Thoracic aorta (tissue), 2 donors: ENCODE results near the gene NDUFA5. TPM values are rescaled to one million over a fixed set of nuclear protein-coding genes. Genes with fewer than 3 reads are reported as not detected.

ENCODE experiments used
- ATAC-seq: fragments of 150-250 bp; one replicate; pipeline ENCODE4 v1.8.0; 2017; ENCODE audit warnings: low read depth; ENCODE audit not compliant: insufficient number of reproducible peaks, low FRiP score
- DNase-seq: peaks from one replicate; pipeline ENCODE4 v3.0.0-alpha.2; 2020; ENCODE audit warnings: low spot score
- H3K27ac ChIP-seq, 2 donors: fragments of 200-600 bp; sonication (generic); 1 replicate in 1 of 2; 2 replicates in 1 of 2; pipeline ENCODE4 v1.5.1; 2016; ENCODE audit warnings: mild to moderate bottlenecking in 2 of 2, moderate library complexity in 2 of 2
- H3K27me3 ChIP-seq: fragments of 200-600 bp; sonication (generic); replicated peaks from 2 replicates; pipeline ENCODE4 v1.6.0; 2016; ENCODE audit warnings: mild to moderate bottlenecking; ENCODE audit not compliant: insufficient read depth
- H3K36me3 ChIP-seq: fragments of 200-600 bp; sonication (generic); one replicate; pipeline ENCODE4 v1.5.1; 2016
- H3K4me1 ChIP-seq, 2 donors: fragments of 200-600 bp; sonication (generic); 1 replicate in 1 of 2; 2 replicates in 1 of 2; pipeline versions ENCODE4 v1.5.1 to v1.6.0; 2016; ENCODE audit warnings: low read depth in 2 of 2, mild to moderate bottlenecking in 1 of 2; ENCODE audit not compliant: control insufficient read depth in 1 of 2
- H3K4me3 ChIP-seq: fragments of 200-600 bp; sonication (generic); 2 replicates; pipeline ENCODE4 v1.5.1; 2016; ENCODE audit warnings: mild to moderate bottlenecking
- H3K9me3 ChIP-seq: fragments of 200-600 bp; sonication (generic); 2 replicates; pipeline ENCODE4 v1.5.1; 2016
- total RNA-seq, 2 donors: library from RNA; depleted of rRNA; stranded (reverse); fragments of >200 nt; gene quantifications; one replicate each; pipeline versions ENCODE4 v1.1.0 to v1.2.3, GENCODE V29; 2016
- TF ChIP-seq, protein P1 (sequence below): fragments of 200-600 bp; sonication (generic); IDR thresholded peaks from one replicate; pipeline ENCODE4 v1.5.1; 2019; ENCODE audit warnings: antibody characterized with exemption

Gene NDUFA5
- total RNA-seq, 2 donors from 2014 or later, result 23.8 to 55.0 TPM

DNA sequence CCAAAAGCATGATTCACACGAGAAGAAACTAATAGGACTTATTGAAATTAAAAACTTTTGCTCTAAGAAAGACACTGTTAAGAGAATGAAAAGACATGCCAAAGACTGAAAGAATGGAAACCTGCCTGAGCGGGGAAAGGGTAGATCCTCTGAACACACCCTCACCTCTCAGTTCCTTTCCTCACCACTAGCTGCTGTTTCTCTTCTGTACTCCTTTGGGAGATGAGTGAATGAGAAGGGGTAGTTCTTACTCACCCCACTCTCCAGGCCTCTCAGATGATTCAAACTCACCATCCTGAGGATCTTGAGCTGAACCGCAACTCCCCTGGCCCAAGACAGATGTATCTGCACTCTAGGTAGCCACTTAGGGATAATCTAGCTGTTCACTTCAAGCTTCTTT is 65.1 kb downstream of the NDUFA5 start:
- no peaks in the 10 kb centered on the region for H3K4me1 ChIP-seq
- TF ChIP-seq, protein P1, sequence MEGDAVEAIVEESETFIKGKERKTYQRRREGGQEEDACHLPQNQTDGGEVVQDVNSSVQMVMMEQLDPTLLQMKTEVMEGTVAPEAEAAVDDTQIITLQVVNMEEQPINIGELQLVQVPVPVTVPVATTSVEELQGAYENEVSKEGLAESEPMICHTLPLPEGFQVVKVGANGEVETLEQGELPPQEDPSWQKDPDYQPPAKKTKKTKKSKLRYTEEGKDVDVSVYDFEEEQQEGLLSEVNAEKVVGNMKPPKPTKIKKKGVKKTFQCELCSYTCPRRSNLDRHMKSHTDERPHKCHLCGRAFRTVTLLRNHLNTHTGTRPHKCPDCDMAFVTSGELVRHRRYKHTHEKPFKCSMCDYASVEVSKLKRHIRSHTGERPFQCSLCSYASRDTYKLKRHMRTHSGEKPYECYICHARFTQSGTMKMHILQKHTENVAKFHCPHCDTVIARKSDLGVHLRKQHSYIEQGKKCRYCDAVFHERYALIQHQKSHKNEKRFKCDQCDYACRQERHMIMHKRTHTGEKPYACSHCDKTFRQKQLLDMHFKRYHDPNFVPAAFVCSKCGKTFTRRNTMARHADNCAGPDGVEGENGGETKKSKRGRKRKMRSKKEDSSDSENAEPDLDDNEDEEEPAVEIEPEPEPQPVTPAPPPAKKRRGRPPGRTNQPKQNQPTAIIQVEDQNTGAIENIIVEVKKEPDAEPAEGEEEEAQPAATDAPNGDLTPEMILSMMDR, result no peak
- no peaks in the 10 kb centered on the region for H3K36me3 ChIP-seq
- no peaks in the 10 kb centered on the region for H3K27me3 ChIP-seq
- ATAC-seq, result no peak
- DNase-seq, result no peak
- H3K4me3 ChIP-seq, result no peak overlapping the region
- H3K27ac ChIP-seq, result no peak overlapping the region
- no peaks in the 10 kb centered on the region for H3K9me3 ChIP-seq

Other genes starting within 250 kb of the NDUFA5 start
- gene IQUB, start 23.2 kb downstream of the NDUFA5 start, total RNA-seq, result 1 to 10 TPM in 1 of 2 donors, under 1 TPM in 1; 0.21 to 1.4 TPM
- not detected for gene ASB15, start 44.0 kb upstream of the NDUFA5 start, total RNA-seq
- not detected for gene LMOD2, start 98.0 kb upstream of the NDUFA5 start, total RNA-seq
- 10 to 100 TPM; 37.2 to 43.5 TPM for gene WASL, start 191.2 kb upstream of the NDUFA5 start, total RNA-seq